ENCODE measurements around the gene PI4KB.

The PI4KB gene

GRCh38 chr1:151346082-151346768, 19.0 kb upstream of the PI4KB start:
- peak; percentile 24 for DNase-seq

GRCh38 chr1:151344291-151344690, 17.1 kb upstream of the PI4KB start:
- DNase-seq = no peak

GRCh38 chr1:151343587-151343986, 16.4 kb upstream of the PI4KB start:
- DNase-seq = no peak

DNA sequence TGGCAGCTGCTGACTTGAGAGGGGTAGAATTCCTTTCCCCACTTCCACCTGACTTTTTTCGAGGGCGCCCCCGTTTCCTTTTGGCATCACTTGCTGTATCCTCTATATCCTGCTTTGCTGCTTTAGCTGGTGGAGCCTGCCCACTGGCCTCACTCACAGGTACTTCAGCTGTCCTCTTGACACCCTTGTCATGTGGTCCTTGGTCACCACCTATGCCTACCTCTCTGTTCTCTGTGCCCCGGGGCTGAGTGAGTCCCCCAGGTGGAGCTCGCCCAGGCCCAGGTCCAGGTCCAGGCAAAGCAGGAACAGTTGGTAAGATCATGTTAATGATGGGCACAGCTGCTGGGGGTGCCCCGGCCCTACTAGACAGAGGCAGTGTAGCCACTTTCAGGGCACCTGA, 15.4 kb upstream of the PI4KB start:
- DNase-seq = no peak

GRCh38 chr1:151342021-151342420, 14.8 kb upstream of the PI4KB start:
- no peak for DNase-seq

GRCh38 chr1:151340870-151341754, 13.9 kb upstream of the PI4KB start:
- peak; percentile 81 for DNase-seq

DNA sequence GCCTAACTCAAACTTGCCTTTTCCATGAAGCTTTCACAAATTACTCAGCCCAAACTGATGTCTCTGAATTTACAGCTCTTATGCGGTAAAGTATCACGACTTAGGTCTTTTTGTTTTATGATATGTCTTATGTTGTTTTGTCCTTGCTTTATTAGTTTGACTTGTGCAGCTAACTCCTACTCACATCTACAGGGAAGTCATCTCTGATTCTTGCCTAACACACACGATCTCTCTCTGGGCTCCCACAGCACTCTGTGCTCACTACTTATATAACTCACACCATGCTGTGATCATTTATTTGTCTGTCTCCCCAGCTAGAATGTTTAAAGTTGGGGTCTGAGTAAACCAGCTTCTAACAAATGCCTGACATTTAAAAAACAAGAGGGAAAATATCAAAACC, 9.3 kb upstream of the PI4KB start:
- no peak for DNase-seq

DNA sequence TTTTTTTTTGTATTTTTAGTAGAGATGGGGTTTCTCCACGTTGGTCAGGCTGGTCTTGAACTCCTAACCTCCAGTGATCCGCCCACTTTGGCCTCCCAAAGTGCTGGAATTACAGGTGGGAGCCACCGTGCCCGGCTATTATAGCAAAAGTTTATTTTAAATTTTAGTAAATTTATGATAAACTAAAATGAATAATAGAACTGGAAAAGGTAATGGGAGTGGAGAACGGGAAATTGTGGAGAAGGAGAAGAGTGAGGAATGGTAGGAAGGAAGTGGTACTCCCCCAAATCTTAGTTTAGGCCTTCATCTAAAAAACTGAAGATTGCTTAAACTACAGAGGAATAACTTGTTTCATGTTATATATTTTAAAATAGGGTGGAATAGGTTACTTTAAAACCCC, 7.6 kb upstream of the PI4KB start:
- DNase-seq = no peak

DNA sequence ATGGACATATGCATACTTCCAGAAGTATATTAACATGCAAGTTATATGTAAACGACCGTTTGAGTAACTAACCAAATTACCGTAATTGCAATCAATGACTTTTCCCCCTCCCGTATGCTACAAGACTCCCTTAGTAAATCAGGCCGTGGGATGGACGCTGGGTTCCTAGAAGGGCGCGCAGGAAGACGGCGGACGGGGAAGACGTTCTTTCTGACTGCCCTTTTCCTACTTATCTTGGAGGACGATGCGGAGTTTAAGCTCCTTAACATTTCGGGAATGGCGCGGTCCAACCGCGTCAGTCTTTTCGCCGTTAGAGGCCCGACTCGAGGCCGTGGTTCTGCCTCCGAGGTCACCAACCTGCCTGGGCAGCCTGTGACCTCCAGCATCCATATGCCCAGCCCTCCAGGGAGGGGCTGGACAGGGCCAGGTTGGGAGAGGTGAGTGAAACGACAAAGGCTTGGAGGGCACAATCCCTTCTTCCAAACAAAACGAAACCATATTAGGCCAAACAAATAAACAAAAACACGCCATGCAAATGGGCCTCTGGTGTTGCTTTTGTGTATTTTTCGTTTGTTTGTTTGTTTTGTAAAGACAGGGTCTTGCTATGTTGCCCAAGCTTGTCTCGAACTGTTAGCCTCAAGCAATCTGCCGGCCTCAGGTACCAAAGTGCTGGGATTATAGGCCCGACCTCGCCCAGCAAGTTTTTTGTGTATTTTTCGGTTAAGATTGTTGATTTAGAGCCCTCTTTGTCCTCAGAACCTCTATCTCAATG, 873 bp upstream of the PI4KB start:
- no peak for DNase-seq

GRCh38 chr1:151326619-151327222, 495 bp downstream of the PI4KB start:
- peak; percentile 78 for DNase-seq

DNA sequence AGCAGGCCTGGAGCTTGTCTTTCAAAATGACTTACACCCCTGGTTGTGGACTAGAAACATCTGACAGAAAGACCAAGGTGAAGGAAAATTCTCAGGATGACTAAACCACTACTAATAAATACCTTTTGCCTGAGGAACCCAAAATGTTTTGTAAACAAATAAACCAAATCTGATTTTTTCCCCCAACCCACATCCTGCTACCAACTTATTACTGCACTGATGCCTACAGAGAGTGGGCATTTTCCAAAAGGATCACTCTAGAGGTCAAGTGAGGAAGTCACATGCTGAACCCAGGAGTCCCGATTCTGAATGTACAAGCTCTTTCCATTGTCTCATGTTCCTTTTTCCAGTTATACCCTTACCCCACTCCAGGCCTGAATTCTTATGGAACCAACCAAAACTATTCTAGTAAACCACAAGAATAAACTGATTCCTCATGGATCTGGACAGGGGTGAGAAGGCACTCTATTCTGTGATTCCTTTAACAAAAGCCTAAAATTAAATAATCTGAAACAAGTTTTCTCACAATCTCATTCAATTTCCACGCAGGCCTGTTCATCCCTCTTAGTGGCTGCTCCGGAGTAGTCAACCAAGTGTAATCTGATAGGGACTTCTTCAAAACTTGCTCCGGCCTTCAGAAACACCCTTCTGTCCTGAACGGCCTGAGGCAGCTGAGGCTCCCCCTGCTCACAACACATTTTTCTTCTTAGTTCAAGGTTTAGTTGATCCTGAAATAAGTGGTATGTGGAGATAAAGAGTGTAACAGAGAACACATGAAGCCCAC, 1.4 kb downstream of the PI4KB start:
- no peak for DNase-seq

- no peak for DNase-seq
Measured at GRCh38 chr1:151325231-151325630, 2.0 kb downstream of the PI4KB start.

DNA sequence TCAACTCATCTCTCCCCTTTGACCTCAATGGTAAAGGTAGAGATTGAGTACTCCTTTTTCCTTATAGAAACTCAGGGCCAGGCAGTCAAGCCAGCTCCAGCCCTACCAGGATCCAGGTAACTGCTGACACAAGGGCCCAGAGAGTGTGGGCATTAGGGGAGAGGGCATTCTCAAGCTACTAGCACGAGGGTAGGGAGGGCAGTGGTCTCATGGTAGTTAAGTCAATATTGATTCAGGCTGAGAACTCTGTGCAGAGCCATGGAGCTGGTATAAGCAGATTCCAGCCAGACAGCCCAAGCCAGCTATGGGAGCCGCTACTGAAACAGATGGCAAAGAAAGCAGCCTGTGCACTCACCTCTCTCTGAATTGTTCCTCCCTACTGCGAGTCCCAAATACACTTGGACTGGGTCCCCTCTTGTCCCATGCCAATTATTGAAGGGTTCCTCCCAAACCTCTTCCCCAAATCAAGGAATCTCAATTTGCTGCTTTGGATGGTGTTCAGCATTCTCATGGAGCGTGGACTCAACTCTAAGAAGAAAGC, 2.8 kb downstream of the PI4KB start:
- DNase-seq = no peak

DNA sequence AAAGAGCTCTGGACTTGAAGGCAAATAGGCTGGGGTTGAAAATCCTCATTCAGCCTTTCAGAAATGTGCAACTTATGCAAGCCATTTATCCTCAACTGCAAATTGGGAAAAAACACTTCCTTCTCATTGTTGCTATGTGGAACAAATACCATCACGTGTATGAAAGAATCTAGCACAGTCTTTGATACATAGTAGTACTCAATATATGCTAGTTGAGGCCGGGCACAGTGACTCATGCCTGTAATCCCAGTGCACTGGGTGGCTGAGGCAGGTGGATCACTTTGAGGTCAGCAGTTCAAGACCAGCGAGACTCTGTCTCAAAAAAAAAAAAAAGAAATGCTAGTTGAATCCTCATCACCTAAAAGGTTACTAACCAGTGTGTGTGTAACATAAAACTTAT, 8.2 kb downstream of the PI4KB start:
- DNase-seq = no peak

DNA sequence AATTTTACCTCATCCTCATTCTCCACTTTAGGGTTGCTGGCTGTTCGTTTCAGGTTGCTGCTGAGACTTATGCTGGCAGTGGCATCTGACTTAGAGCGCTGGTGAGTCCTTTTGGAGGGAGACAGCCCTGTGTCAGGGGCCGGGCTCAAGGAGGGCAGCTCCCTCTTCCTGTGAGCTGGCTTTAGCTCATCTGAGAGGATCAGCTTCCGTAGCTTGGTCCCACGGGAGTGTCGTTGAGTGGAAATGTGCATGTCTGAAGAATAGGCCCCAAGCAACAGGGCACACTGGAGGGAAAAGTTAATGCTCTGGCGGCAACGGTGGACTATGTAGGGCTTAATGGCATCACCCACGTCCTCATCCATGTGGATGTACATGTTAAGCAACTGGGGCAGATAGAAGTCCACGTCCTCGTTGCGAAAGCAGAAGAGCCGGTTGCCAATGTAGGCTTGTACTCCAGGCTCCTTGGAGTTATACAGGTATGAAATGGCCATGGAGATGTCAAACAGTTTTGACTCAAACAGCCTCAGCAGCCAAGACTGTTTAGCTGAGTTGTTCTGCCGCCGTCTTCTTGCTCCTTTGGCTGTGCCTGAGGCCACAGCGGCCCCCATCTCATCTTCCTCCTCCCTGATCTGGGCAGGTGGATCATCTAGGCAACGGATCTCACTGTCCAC, 11.5 kb downstream of the PI4KB start:
- DNase-seq = no peak

GRCh38 chr1:151314137-151314875, 12.9 kb downstream of the PI4KB start:
- no peak for DNase-seq

DNA sequence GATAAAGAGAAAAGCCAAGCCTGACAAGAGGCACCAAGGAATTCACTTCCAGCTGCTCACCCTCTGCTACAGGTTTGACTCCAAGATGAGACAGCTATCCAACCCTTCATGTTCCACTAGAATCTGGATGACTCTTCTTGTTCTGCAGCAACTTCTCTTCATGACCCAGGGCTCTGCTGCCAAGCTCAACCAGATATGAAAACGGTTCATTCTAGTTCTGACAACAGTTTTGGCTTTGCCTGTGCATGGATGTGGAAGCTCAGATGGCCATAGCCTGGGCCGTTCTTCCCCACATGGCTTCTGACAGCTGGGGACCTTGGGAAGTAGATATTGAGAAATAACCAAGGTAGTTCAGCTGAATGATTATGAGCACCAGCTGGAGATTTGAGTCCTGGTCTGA, 13.7 kb downstream of the PI4KB start:
- DNase-seq = no peak

DNA sequence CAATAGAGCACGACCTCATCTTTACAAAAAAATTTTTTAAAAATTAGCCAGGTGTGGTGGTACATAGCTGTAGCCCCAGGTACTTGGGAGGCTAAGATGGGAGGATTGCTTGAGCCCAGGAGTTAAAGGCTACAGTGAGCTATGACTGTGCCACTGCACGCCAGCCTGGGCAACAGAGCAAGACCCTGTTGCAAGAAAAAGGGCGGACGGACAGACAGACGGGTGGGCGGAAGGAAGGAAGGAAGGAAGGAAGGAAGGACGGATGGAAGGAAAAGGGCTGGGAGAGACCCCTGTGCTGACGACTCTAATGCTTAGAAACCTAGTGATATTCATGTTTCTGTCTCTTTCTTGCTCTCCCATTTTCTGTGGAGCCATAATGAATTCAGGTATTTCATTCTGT, 14.4 kb downstream of the PI4KB start:
- DNase-seq = no peak

- no peak for DNase-seq
Measured at GRCh38 chr1:151312411-151312810, 14.8 kb downstream of the PI4KB start.

DNA sequence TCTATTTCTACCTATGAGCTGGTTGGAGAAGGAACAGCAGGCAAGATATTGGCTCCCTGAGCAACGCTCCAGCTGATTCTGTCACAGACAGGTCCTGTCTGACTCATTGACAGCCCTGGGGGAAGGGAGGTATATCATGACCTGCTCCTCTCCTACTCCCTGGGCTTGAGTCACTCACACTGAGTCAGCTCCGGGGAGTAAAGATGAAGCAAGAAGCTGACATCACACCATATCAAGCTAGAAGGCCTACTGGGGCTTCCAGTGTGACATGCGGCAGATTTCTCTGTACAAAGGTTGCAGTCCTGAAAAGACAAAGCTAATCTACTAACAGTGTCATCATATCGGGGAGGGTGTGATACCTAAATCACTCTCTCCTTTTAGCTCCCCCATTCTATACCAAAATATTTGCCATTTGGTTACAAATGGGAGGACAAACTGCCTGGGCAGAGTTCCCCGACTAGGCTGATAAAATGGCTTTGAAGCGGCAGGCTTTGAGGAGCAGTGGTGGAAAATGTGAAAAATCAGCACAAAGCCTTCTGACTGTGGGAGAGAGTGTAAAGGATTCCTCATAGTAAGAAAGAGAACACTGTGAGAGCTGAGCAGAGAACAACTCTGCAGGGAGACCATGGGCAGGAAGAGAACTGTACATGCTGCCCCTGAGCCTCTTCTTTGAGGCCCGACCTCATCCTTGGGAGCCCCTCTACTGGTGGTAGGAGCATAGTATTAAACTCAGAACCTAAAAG, 15.5 kb downstream of the PI4KB start:
- DNase-seq = peak; percentile 42
